Heart right ventricle (tissue), 16 donors: ENCODE measurements around the gene OR14J1. TPM values are rescaled to one million over a fixed set of nuclear protein-coding genes. Genes with fewer than 3 reads are reported as not detected.
"Not testable (repeated sequence)": the region's sequence is repeated elsewhere in the genome, so short reads cannot be mapped to it uniquely, and the experiment has no call there.

Source experiments
- ATAC-seq, 8 donors: fragments of 200-7000 bp; cut with Tn5 transposase; one replicate each; pipeline ENCODE4 v1.9.1; 2020; ENCODE audit warnings: mild to moderate bottlenecking in 8 of 8, moderate library complexity in 8 of 8, moderate number of reproducible peaks in 1 of 8
- DNase-seq, 2 donors: peaks; one replicate each; pipeline ENCODE4 v3.0.0-alpha.2; 2020
- H3K27ac ChIP-seq, 10 donors: fragments of 200-600 bp; sonication (generic) in 2 of 10; one replicate each; pipeline versions ENCODE4 v1.5.0 to v1.8.0; 2020 to 2022; ENCODE audit warnings: mild to moderate bottlenecking in 3 of 10
- H3K27me3 ChIP-seq, 7 donors: fragments of 200-600 bp; one replicate each; pipeline ENCODE4 v1.8.0; 2021 to 2022; ENCODE audit warnings: mild to moderate bottlenecking in 2 of 7
- H3K36me3 ChIP-seq, 9 donors: fragments of 200-600 bp; sonication (generic) in 1 of 9; one replicate each; pipeline versions ENCODE4 v1.5.0 to v1.8.0; 2020 to 2022; ENCODE audit warnings: mild to moderate bottlenecking in 2 of 9
- H3K4me1 ChIP-seq, 9 donors: fragments of 200-600 bp; sonication (generic) in 1 of 9; one replicate each; pipeline versions ENCODE4 v1.5.0 to v1.8.0; 2020 to 2022; ENCODE audit warnings: mild to moderate bottlenecking in 4 of 9
- H3K4me3 ChIP-seq, 10 donors: fragments of 200-600 bp; sonication (generic) in 2 of 10; one replicate each; pipeline versions ENCODE4 v1.5.0 to v1.8.0; 2020 to 2022; ENCODE audit warnings: mild to moderate bottlenecking in 7 of 10, moderate library complexity in 2 of 10
- H3K9me3 ChIP-seq, 11 donors: fragments of 200-600 bp in 10 of 11; sonication (generic) in 2 of 11; one replicate each; pipeline versions ENCODE4 v1.5.0 to v1.8.0; 2013 to 2022; ENCODE audit warnings: mild to moderate bottlenecking in 2 of 11, control low read depth in 1 of 11, moderate library complexity in 1 of 11
- WGBS, 2 donors: extraction: QIAGEN DNeasy Blood & Tissue Kit; methylation state at CpG; one replicate each; pipeline ENCODE4 v1.1.7; 2013; ENCODE audit warnings: inconsistent platforms in 1 of 2; 5-methylcytosine and 5-hydroxymethylcytosine counted together
- intact Hi-C, 10 donors: fragments of 100-400 bp; cut with DNase I; formaldehyde crosslinking; loops; one replicate each; pipeline versions ENCODE4 v1.11.1 to v1.14.2; 2022
- polyA plus RNA-seq, 2 donors: library from polyadenylated mRNA; stranded (reverse); fragments of 200-250 nt; gene quantifications; one replicate each; pipeline ENCODE4 v1.2.3, GENCODE V29; 2013
- total RNA-seq, 10 donors: library from RNA; stranded (reverse); fragmentation: NEBNext Ultra II Directional in 3 of 10; extraction: Animal tissue kit (Norgen Biotek cat#: 25700) in 3 of 10; gene quantifications; one replicate each; pipeline versions ENCODE4 v1.2.1 to v1.2.4, GENCODE V29; 2021 to 2023
- TF ChIP-seq, protein P1 (sequence below), 9 donors: fragments of 200-600 bp; sonication (generic) in 2 of 9; IDR thresholded peaks; one replicate each; pipeline versions ENCODE4 v1.5.0 to v1.8.0; 2021 to 2022; ENCODE audit warnings: antibody characterized with exemption in 9 of 9, mild to moderate bottlenecking in 5 of 9, moderate library complexity in 1 of 9
- donor health status: Arrhythmogenic right ventricular cardiomyopathy.
- donor health status: ischemic (EF 13 %, LVEDD 7.1; RV severe dilation, severe dysfunction).
- donor health status: healthy with polysubstance abuse.
- donor health status: DM: no; HTN: yes; CAD: no.
- donor health status: DM: no; HTN: no; CAD: no.
- donor health status: ischemic (EF 25% LVEDD 6.9; RV normal size, moderate dysfunction).
- donor health status: ischemic (EF 25% LVEDD 5.7; RV mildly dilated, moderate dysfunction).
- donor health status: healthy.
- donor health status: DM: yes; HTN: yes; CAD: no.
- donor health status: Ischemic cardiomyopathy.
- donor health status: ischemic (EF 35%, LVEDD 5.7; RV mildly dilated, moderate dysfunction).
- donor health status: nonischemic (EF 11% LVEDD 7.7; RV severe dilation, severe dysfunction).
- donor health status: DM: yes; HTN: yes; CAD: no.
- donor health status: PGD.
- donor health status: ischemic (EF 29% LVEDD 5.4; RV normal size, mild dysfunction).
- donor health status: nonischemic (EF 23%, LVEDD 6.1; RV moderate dilation, normal function).

OR14J1 gene
- total and polyA plus RNA-seq, 12 donors, result not detected

DNA sequence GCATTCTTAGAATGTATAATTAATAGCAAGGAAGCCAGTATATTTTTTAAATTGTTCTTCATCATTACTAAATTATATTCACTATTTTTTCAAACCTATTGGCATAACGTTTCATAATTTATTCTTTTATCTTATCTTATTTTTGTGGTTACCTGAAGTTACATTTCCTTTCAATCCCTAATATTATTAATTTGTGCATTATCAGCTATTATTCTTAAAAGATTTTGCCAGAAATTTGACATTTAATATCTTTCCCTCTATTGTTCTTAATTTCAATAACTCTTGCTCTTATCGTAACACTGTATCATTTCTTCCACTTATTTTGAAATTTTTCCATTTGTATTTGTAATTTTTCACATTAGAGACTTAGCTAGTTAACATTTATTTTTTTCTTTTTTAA is 18.4 kb downstream of the OR14J1 start:
- Histone ChIP-seq H3K27me3 (peaks cover 0 to 2% (median 0%) of the 10 kb centered on the region in 7 donors), H3K9me3 (peaks cover 0 to under 1% (median 0%) of the 10 kb centered on the region in 11 donors), H3K4me1 (no peaks in the 10 kb centered on the region), H3K36me3 (no peaks in the 10 kb centered on the region), H3K4me3 (no peak overlapping the region), H3K27ac (no peak overlapping the region)
- ATAC-seq (no peak), DNase-seq (no peak)
- 76 to 80% methylated on average over 2 of the region's 2 CpGs for WGBS, 2 donors
- TF ChIP-seq, protein P1, sequence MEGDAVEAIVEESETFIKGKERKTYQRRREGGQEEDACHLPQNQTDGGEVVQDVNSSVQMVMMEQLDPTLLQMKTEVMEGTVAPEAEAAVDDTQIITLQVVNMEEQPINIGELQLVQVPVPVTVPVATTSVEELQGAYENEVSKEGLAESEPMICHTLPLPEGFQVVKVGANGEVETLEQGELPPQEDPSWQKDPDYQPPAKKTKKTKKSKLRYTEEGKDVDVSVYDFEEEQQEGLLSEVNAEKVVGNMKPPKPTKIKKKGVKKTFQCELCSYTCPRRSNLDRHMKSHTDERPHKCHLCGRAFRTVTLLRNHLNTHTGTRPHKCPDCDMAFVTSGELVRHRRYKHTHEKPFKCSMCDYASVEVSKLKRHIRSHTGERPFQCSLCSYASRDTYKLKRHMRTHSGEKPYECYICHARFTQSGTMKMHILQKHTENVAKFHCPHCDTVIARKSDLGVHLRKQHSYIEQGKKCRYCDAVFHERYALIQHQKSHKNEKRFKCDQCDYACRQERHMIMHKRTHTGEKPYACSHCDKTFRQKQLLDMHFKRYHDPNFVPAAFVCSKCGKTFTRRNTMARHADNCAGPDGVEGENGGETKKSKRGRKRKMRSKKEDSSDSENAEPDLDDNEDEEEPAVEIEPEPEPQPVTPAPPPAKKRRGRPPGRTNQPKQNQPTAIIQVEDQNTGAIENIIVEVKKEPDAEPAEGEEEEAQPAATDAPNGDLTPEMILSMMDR (IDR thresholded peaks at IDR 0.05), result no peak
- intact Hi-C loops, result no loop called here

DNA sequence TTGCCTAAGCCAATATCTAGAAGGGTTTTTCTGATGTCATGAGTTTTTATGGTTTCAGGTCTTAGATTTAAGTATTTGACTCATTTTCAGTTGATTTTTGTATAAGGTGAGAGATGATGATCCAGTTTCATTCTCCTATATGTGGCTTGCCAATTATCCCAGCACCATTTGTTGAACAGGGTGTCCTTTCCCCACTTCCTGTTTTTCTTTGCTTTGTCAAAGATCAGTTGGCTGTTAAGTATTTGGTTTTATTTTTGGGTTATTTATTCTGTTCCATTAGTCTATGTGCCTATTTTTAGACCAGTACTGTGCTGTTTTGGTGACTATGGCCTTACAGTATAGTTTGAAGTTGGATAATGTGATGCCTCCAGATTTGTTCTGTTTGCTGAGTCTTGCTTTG is 21.8 kb downstream of the OR14J1 start:
- H3K27me3 ChIP-seq, H3K36me3 ChIP-seq, ATAC-seq, H3K27ac ChIP-seq, H3K4me1 ChIP-seq, DNase-seq, H3K9me3 ChIP-seq, H3K4me3 ChIP-seq, intact Hi-C loops: not testable (repeated sequence)

DNA sequence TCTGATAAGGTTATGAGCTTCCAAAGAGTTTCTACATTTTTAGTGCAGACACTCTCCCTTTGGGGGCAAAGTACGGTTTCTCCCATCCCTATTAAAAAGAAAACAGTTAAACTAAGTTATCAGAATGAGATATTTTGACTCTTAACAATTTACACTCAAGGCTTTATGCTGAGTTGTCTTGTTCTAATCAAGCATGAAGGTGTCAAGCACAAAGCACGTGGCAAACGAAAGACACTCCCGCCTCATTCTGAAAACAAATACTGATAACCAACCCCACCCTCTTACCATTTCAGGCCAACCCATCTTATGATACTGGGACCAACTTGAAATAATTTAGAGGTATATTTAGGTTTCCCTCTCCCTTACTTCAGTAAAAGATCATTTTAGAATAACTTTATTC is 24.3 kb downstream of the OR14J1 start:
- DNase-seq (no peak), ATAC-seq (no peak)
- intact Hi-C loops, result no loop called here
- TF ChIP-seq, protein P1 (IDR thresholded peaks at IDR 0.05), result no peak
- Histone ChIP-seq H3K4me3 (no peak overlapping the region), H3K4me1 (no peaks in the 10 kb centered on the region), H3K27ac (no peak overlapping the region), H3K9me3 (peaks cover 0 to 3% (median 0%) of the 10 kb centered on the region in 11 donors), H3K36me3 (no peaks in the 10 kb centered on the region), H3K27me3 (peaks cover 0 to 7% (median 0%) of the 10 kb centered on the region in 7 donors)
- 56 to 65% methylated on average over 4 of the region's 4 CpGs for WGBS, 2 donors

DNA sequence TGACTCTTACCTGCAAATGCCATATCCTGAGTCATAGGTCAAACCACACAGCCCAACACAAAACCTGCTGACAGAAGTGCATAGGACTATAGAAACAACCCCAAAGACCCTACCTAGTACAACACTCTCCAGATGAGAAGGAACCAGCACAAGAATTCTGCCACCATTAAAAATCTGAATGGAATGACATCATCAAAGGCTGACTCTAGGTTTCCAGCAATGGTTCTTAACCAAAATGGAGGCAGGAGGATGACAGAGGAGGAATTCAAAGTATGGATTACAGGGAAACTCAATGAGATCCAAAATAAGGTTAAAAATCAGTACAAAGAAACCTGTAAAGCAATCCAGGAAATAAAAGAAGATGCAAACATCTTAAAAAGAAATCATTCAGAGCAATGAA is 31.2 kb downstream of the OR14J1 start:
- no peak for DNase-seq
- TF ChIP-seq, protein P1 (IDR thresholded peaks at IDR 0.05), result no peak
- H3K4me3 ChIP-seq, result no peak overlapping the region
- H3K36me3 ChIP-seq, result no peaks in the 10 kb centered on the region
- intact Hi-C loops, result no loop called here
- peaks cover 0 to 9% (median 0%) of the 10 kb centered on the region in 11 donors for H3K9me3 ChIP-seq
- ATAC-seq, result no peak
- H3K4me1 ChIP-seq, result no peaks in the 10 kb centered on the region
- no peak overlapping the region for H3K27ac ChIP-seq
- H3K27me3 ChIP-seq, result peaks cover 0 to 12% (median 0%) of the 10 kb centered on the region in 7 donors

DNA sequence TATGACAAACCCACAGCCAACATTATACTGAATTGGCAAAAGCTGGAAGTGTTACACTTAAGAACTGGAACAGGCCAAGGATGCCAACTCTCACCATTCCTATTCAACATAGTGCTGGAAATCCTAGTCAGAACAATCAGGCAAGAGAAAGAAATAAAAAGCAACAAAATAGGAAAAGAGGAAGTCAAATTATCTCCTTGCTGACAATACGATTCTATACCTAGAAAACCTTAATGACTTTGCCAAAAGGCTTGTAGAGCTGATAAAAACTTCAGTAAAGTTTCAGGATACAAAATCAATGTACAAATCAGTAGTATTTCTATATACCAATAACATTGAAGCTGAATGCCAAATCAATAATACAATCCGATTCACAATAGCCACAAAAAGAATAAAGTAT is 34.8 kb downstream of the OR14J1 start:
- WGBS, 2 donors, result 67 to 69% methylated on average over 2 of the region's 2 CpGs
- TF ChIP-seq, protein P1 (IDR thresholded peaks at IDR 0.05), result no peak
- Histone ChIP-seq H3K4me1 (no peaks in the 10 kb centered on the region), H3K9me3 (peaks cover 0 to 9% (median 0%) of the 10 kb centered on the region in 11 donors), H3K27me3 (peaks cover 0 to 2% (median 0%) of the 10 kb centered on the region in 7 donors), H3K36me3 (no peaks in the 10 kb centered on the region), H3K27ac (no peak overlapping the region), H3K4me3 (no peak overlapping the region)
- DNase-seq (no peak), ATAC-seq (no peak)
- intact Hi-C loops, result no loop called here
